ENCODE data around the gene EMP1.

The EMP1 gene

GRCh38 chr12:13181375-13182070 is 15.0 kb upstream of the EMP1 start:
- Histone ChIP-seq H3K9ac (ENCODE audit: low read depth in 1 of 2, low read length in 2 of 2) (no peak overlapping the region), H3K4me3 (ENCODE audit: low read length in 2 of 2) (no peak overlapping the region), H3K9me3 (ENCODE audit: control insufficient read depth in 2 of 2, low read length in 2 of 2) (no peaks in the 10 kb centered on the region), H3K36me3 (ENCODE audit: control insufficient read depth in 2 of 2, insufficient read depth in 2 of 2, low read length in 2 of 2) (no peaks in the 10 kb centered on the region), H3K4me1 (ENCODE audit: control insufficient read depth in 2 of 2, insufficient read depth in 2 of 2, low read length in 2 of 2) (no peaks in the 10 kb centered on the region), H3K27me3 (ENCODE audit: control insufficient read depth in 2 of 2, insufficient read depth in 2 of 2, low read length in 2 of 2) (peaks cover 7 to 13% of the 10 kb centered on the region in 2 donors), H3K27ac (ENCODE audit: low read depth in 2 of 2, low read length in 2 of 2) (no peak overlapping the region)

- Histone ChIP-seq H3K36me3 (ENCODE audit: control insufficient read depth in 2 of 2, insufficient read depth in 2 of 2, low read length in 2 of 2) (no peaks in the 10 kb centered on the region), H3K27me3 (ENCODE audit: control insufficient read depth in 2 of 2, insufficient read depth in 2 of 2, low read length in 2 of 2) (peaks cover 7 to 13% of the 10 kb centered on the region in 2 donors), H3K4me1 (ENCODE audit: control insufficient read depth in 2 of 2, insufficient read depth in 2 of 2, low read length in 2 of 2) (no peaks in the 10 kb centered on the region), H3K9me3 (ENCODE audit: control insufficient read depth in 2 of 2, low read length in 2 of 2) (no peaks in the 10 kb centered on the region), H3K27ac (ENCODE audit: low read depth in 2 of 2, low read length in 2 of 2) (no peak overlapping the region), H3K9ac (ENCODE audit: low read depth in 1 of 2, low read length in 2 of 2) (no peak overlapping the region), H3K4me3 (ENCODE audit: low read length in 2 of 2) (no peak overlapping the region)
Measured at GRCh38 chr12:13182881-13183280, 13.6 kb upstream of the EMP1 start.

- no peak overlapping the region for H3K4me3 ChIP-seq (ENCODE audit: low read length in 2 of 2)
- no peaks in the 10 kb centered on the region for H3K36me3 ChIP-seq (ENCODE audit: control insufficient read depth in 2 of 2, insufficient read depth in 2 of 2, low read length in 2 of 2)
- no peaks in the 10 kb centered on the region for H3K9me3 ChIP-seq (ENCODE audit: control insufficient read depth in 2 of 2, low read length in 2 of 2)
- H3K9ac ChIP-seq (ENCODE audit: low read depth in 1 of 2, low read length in 2 of 2): no peak overlapping the region
- H3K27ac ChIP-seq (ENCODE audit: low read depth in 2 of 2, low read length in 2 of 2): no peak overlapping the region
- peaks cover 7 to 13% of the 10 kb centered on the region in 2 donors for H3K27me3 ChIP-seq (ENCODE audit: control insufficient read depth in 2 of 2, insufficient read depth in 2 of 2, low read length in 2 of 2)
- H3K4me1 ChIP-seq (ENCODE audit: control insufficient read depth in 2 of 2, insufficient read depth in 2 of 2, low read length in 2 of 2): no peaks in the 10 kb centered on the region
Measured at GRCh38 chr12:13183620-13184019, 12.9 kb upstream of the EMP1 start.

GRCh38 chr12:13186302-13186701 is 10.2 kb upstream of the EMP1 start:
- Histone ChIP-seq H3K4me3 (ENCODE audit: low read length in 2 of 2) (no peak overlapping the region), H3K9ac (ENCODE audit: low read depth in 1 of 2, low read length in 2 of 2) (no peak overlapping the region), H3K4me1 (ENCODE audit: control insufficient read depth in 2 of 2, insufficient read depth in 2 of 2, low read length in 2 of 2) (no peaks in the 10 kb centered on the region), H3K27ac (ENCODE audit: low read depth in 2 of 2, low read length in 2 of 2) (no peak overlapping the region), H3K36me3 (ENCODE audit: control insufficient read depth in 2 of 2, insufficient read depth in 2 of 2, low read length in 2 of 2) (no peaks in the 10 kb centered on the region), H3K27me3 (ENCODE audit: control insufficient read depth in 2 of 2, insufficient read depth in 2 of 2, low read length in 2 of 2) (peaks cover 7 to 13% of the 10 kb centered on the region in 2 donors), H3K9me3 (ENCODE audit: control insufficient read depth in 2 of 2, low read length in 2 of 2) (no peaks in the 10 kb centered on the region)

GRCh38 chr12:13187399-13187798 is 9.1 kb upstream of the EMP1 start:
- H3K9me3 ChIP-seq (ENCODE audit: control insufficient read depth in 2 of 2, low read length in 2 of 2): no peaks in the 10 kb centered on the region
- no peaks in the 10 kb centered on the region for H3K36me3 ChIP-seq (ENCODE audit: control insufficient read depth in 2 of 2, insufficient read depth in 2 of 2, low read length in 2 of 2)
- no peak overlapping the region for H3K27ac ChIP-seq (ENCODE audit: low read depth in 2 of 2, low read length in 2 of 2)
- no peak overlapping the region for H3K9ac ChIP-seq (ENCODE audit: low read depth in 1 of 2, low read length in 2 of 2)
- no peak overlapping the region for H3K4me3 ChIP-seq (ENCODE audit: low read length in 2 of 2)
- no peaks in the 10 kb centered on the region for H3K4me1 ChIP-seq (ENCODE audit: control insufficient read depth in 2 of 2, insufficient read depth in 2 of 2, low read length in 2 of 2)
- H3K27me3 ChIP-seq (ENCODE audit: control insufficient read depth in 2 of 2, insufficient read depth in 2 of 2, low read length in 2 of 2): peaks cover 7 to 8% of the 10 kb centered on the region in 2 donors

DNA sequence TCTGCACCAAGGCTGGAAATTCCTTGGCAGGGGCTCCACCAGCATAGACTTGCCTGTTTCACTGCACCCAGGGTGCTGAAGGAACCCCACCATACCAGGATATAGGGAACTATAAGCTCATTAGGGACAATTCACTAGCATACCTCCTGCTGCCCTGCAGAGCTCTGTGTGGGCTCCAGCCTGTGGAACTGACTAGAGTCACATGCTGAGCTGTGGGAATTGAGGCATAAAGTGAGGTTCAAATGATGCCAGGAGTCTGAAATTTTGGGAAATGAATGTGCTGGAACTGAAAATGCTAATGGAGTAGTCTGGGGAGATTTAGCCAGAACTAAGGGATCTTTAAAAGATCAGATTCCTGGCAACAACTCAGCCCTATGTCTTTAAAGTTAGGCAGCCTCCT is 7.3 kb upstream of the EMP1 start:
- Histone ChIP-seq H3K4me3 (ENCODE audit: low read length in 2 of 2) (no peak overlapping the region), H3K27ac (ENCODE audit: low read depth in 2 of 2, low read length in 2 of 2) (no peak overlapping the region)

GRCh38 chr12:13190275-13190674 is 6.3 kb upstream of the EMP1 start:
- Histone ChIP-seq H3K36me3 (ENCODE audit: control insufficient read depth in 2 of 2, insufficient read depth in 2 of 2, low read length in 2 of 2) (no peaks in the 10 kb centered on the region), H3K27me3 (ENCODE audit: control insufficient read depth in 2 of 2, insufficient read depth in 2 of 2, low read length in 2 of 2) (peaks cover 3% of the 10 kb centered on the region in 2 donors), H3K9me3 (ENCODE audit: control insufficient read depth in 2 of 2, low read length in 2 of 2) (no peaks in the 10 kb centered on the region), H3K4me3 (ENCODE audit: low read length in 2 of 2) (no peak overlapping the region), H3K4me1 (ENCODE audit: control insufficient read depth in 2 of 2, insufficient read depth in 2 of 2, low read length in 2 of 2) (peaks cover 6 to 18% of the 10 kb centered on the region in 2 donors), H3K27ac (ENCODE audit: low read depth in 2 of 2, low read length in 2 of 2) (no peak overlapping the region), H3K9ac (ENCODE audit: low read depth in 1 of 2, low read length in 2 of 2) (no peak overlapping the region)

More for the DNA sequence above, 7.3 kb upstream of the EMP1 start:
- Histone ChIP-seq H3K4me1 (ENCODE audit: control insufficient read depth in 2 of 2, insufficient read depth in 2 of 2, low read length in 2 of 2) (peaks cover 5 to 8% of the 10 kb centered on the region in 2 donors), H3K9ac (ENCODE audit: low read depth in 1 of 2, low read length in 2 of 2) (no peak overlapping the region), H3K27me3 (ENCODE audit: control insufficient read depth in 2 of 2, insufficient read depth in 2 of 2, low read length in 2 of 2) (peaks cover 3% of the 10 kb centered on the region in 2 donors), H3K36me3 (ENCODE audit: control insufficient read depth in 2 of 2, insufficient read depth in 2 of 2, low read length in 2 of 2) (no peaks in the 10 kb centered on the region), H3K9me3 (ENCODE audit: control insufficient read depth in 2 of 2, low read length in 2 of 2) (no peaks in the 10 kb centered on the region)

- H3K4me3 ChIP-seq (ENCODE audit: low read length in 2 of 2): no peak overlapping the region
- no peak overlapping the region for H3K27ac ChIP-seq (ENCODE audit: low read depth in 2 of 2, low read length in 2 of 2)
- H3K27me3 ChIP-seq (ENCODE audit: control insufficient read depth in 2 of 2, insufficient read depth in 2 of 2, low read length in 2 of 2): peaks cover 0 to 4% of the 10 kb centered on the region in 2 donors
- no peaks in the 10 kb centered on the region for H3K36me3 ChIP-seq (ENCODE audit: control insufficient read depth in 2 of 2, insufficient read depth in 2 of 2, low read length in 2 of 2)
- H3K9ac ChIP-seq (ENCODE audit: low read depth in 1 of 2, low read length in 2 of 2): no peak overlapping the region
- no peaks in the 10 kb centered on the region for H3K9me3 ChIP-seq (ENCODE audit: control insufficient read depth in 2 of 2, low read length in 2 of 2)
- H3K4me1 ChIP-seq (ENCODE audit: control insufficient read depth in 2 of 2, insufficient read depth in 2 of 2, low read length in 2 of 2): peaks cover 23 to 36% of the 10 kb centered on the region in 2 donors
Measured at GRCh38 chr12:13192719-13193118, 3.8 kb upstream of the EMP1 start.

- H3K27ac ChIP-seq (ENCODE audit: low read depth in 2 of 2, low read length in 2 of 2): peak overlapping the region in 1 of 2 donors; percentile 89
- peaks cover 0 to 9% of the 10 kb centered on the region in 2 donors for H3K27me3 ChIP-seq (ENCODE audit: control insufficient read depth in 2 of 2, insufficient read depth in 2 of 2, low read length in 2 of 2)
- peaks cover 23 to 36% of the 10 kb centered on the region in 2 donors for H3K4me1 ChIP-seq (ENCODE audit: control insufficient read depth in 2 of 2, insufficient read depth in 2 of 2, low read length in 2 of 2)
Measured at GRCh38 chr12:13193505-13194231, 2.9 kb upstream of the EMP1 start.

DNA sequence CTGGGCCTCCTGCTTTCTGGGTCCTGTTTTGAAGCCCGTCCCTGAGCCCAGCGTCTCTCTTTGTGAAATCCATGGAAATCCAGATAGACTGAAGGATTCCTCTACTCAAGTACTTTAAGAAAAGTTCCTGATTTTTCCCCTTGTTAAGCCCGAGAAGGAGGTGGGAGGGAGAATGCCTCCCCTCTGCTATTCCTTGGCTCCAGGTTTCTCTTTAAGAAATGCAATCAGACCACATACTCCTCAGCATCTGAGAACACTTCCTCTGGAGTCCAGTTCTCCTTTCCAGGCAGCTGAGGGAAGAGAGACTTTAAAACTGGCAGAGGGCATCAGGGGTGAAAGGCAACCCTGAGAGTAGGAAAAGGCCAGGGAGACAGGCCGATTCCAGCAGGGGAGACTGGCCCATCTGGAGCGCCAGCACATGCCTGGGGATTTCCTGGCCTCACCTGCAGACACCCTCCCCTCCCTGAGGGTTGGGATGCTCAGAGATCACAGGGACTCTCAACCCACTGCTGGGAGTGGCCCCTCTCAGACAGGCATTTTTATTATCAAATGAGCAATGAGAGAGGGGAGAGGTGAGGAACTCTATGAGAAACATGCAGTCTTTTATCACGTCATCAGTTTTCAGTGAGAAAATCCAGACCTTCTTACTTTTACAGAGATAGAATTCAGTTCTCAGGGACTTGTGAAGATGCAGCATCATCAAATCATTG is 2.0 kb upstream of the EMP1 start:
- peaks cover 3 to 9% of the 10 kb centered on the region in 2 donors for H3K27me3 ChIP-seq (ENCODE audit: control insufficient read depth in 2 of 2, insufficient read depth in 2 of 2, low read length in 2 of 2)
- no peak overlapping the region for H3K4me3 ChIP-seq (ENCODE audit: low read length in 2 of 2)
- peaks cover 23 to 40% of the 10 kb centered on the region in 2 donors for H3K4me1 ChIP-seq (ENCODE audit: control insufficient read depth in 2 of 2, insufficient read depth in 2 of 2, low read length in 2 of 2)
- peak overlapping the region; percentile 26 to 89 for H3K27ac ChIP-seq (ENCODE audit: low read depth in 2 of 2, low read length in 2 of 2)
- no peaks in the 10 kb centered on the region for H3K9me3 ChIP-seq (ENCODE audit: control insufficient read depth in 2 of 2, low read length in 2 of 2)
- H3K9ac ChIP-seq (ENCODE audit: low read depth in 1 of 2, low read length in 2 of 2): no peak overlapping the region
- H3K36me3 ChIP-seq (ENCODE audit: control insufficient read depth in 2 of 2, insufficient read depth in 2 of 2, low read length in 2 of 2): no peaks in the 10 kb centered on the region

More at GRCh38 chr12:13193505-13194231, 2.9 kb upstream of the EMP1 start:
- H3K9me3 ChIP-seq (ENCODE audit: control insufficient read depth in 2 of 2, low read length in 2 of 2): no peaks in the 10 kb centered on the region
- no peak overlapping the region for H3K4me3 ChIP-seq (ENCODE audit: low read length in 2 of 2)
- H3K9ac ChIP-seq (ENCODE audit: low read depth in 1 of 2, low read length in 2 of 2): no peak overlapping the region
- no peaks in the 10 kb centered on the region for H3K36me3 ChIP-seq (ENCODE audit: control insufficient read depth in 2 of 2, insufficient read depth in 2 of 2, low read length in 2 of 2)

Measured in mucosa of rectum (tissue), 2 donors.